ENCODE results near the gene PGD.

PGD gene

GRCh38 chr1:10438677-10439163, 39.9 kb downstream of the PGD start:
- peak overlapping the region; percentile 7; the same call in 1 of the 2 replicates for H3K27ac ChIP-seq
- no peak for TF ChIP-seq ZFX (IDR thresholded peaks at IDR 0.05)
- TF ChIP-seq CTCF (conservative IDR thresholded peaks at IDR 0.05) = no peak

- TF ChIP-seq CTCF (conservative IDR thresholded peaks at IDR 0.05) (no peak), ZFX (IDR thresholded peaks at IDR 0.05) (no peak)
- no peak overlapping the region for H3K27ac ChIP-seq
Observed at GRCh38 chr1:10440305-10440704, 41.4 kb downstream of the PGD start.

- no peak overlapping the region for H3K27ac ChIP-seq
- TF ChIP-seq CTCF (conservative IDR thresholded peaks at IDR 0.05) = no peak
- no peak for TF ChIP-seq ZFX (IDR thresholded peaks at IDR 0.05)
Observed at GRCh38 chr1:10440794-10441193, 41.9 kb downstream of the PGD start.

DNA sequence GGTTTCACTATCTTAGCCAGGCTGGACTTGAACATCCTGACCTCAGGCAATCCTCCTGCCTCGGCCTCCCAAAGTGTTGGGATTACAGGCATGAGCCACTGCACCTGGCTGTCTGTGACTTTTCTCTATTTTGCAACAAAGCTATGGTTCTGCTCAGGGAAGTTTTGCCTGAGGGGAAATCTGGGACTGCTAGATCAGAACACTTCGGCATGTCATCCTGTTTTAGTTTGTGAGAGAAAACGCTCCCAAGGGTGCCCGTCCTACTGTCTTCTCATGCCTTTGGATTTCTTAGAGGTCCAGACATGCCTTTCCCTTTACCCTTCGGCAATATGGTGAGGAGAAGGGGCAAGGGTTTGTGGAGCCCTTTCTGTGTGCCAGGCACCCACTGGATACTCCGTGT, 45.4 kb downstream of the PGD start:
- H3K27ac ChIP-seq = no peak overlapping the region
- TF ChIP-seq ZFX (IDR thresholded peaks at IDR 0.05) (no peak), CTCF (conservative IDR thresholded peaks at IDR 0.05) (no peak)

GRCh38 chr1:10444795-10445397, 46.0 kb downstream of the PGD start:
- H3K27ac ChIP-seq = no peak overlapping the region
- TF ChIP-seq CTCF (conservative IDR thresholded peaks at IDR 0.05) = no peak
- TF ChIP-seq ZFX (IDR thresholded peaks at IDR 0.05) = no peak

- no peak overlapping the region for H3K27ac ChIP-seq
- no peak for TF ChIP-seq ZFX (IDR thresholded peaks at IDR 0.05)
- TF ChIP-seq CTCF (conservative IDR thresholded peaks at IDR 0.05) = no peak
Observed at GRCh38 chr1:10446790-10447422, 48.0 kb downstream of the PGD start.

GRCh38 chr1:10449751-10450150, 50.9 kb downstream of the PGD start, which contains the start of gene CORT:
Gene CORT (plus strand): TSS chr1:10450031. CDS start chr1:10450224, 193 bp downstream.
- H3K27ac ChIP-seq = no peak within 1 kb of the TSS
- TF ChIP-seq CTCF (conservative IDR thresholded peaks at IDR 0.05) = no peak
- no peak for TF ChIP-seq ZFX (IDR thresholded peaks at IDR 0.05)

Measured in C4-2B (cell line).